GM23338 (cell line): ENCODE data around the gene CCDC146. TPM values are rescaled to one million over a fixed set of nuclear protein-coding genes. Genes with fewer than 3 reads are reported as not detected.

Experiments
- ATAC-seq: fragments of 200-7000 bp; cut with Tn5 transposase; 3 replicates; pipeline ENCODE4 v1.9.1; 2020
- DNase-seq: peaks from one replicate; pipeline ENCODE4 v3.0.0-alpha.2; 2015; ENCODE audit warnings: low spot score
- H2AFZ ChIP-seq: fragments of 200-600 bp; sonication (generic); 2 replicates; pipeline ENCODE4 v1.8.0; 2016; ENCODE audit warnings: antibody characterized with exemption, mild to moderate bottlenecking, moderate library complexity
- H3F3A ChIP-seq: fragments of 200-600 bp; sonication (generic); replicated peaks from 2 replicates; pipeline ENCODE4 v1.8.0; 2017; ENCODE audit warnings: antibody characterized with exemption, mixed run types, low read depth
- H3K27ac ChIP-seq: fragments of 200-600 bp; sonication (generic); 2 replicates; pipeline ENCODE4 v1.6.1; 2016; ENCODE audit warnings: low read depth
- H3K27me3 ChIP-seq: fragments of 200-600 bp; sonication (generic); 2 replicates; pipeline ENCODE4 v1.8.0; 2016; ENCODE audit warnings: mild to moderate bottlenecking, mixed run types, moderate library complexity; ENCODE audit not compliant: insufficient read depth
- H3K36me3 ChIP-seq: fragments of 200-600 bp; sonication (generic); 2 replicates; pipeline ENCODE4 v1.8.0; 2016; ENCODE audit warnings: mild to moderate bottlenecking; ENCODE audit not compliant: insufficient read depth
- H3K4me1 ChIP-seq: fragments of 200-600 bp; sonication (generic); 2 replicates; pipeline ENCODE4 v1.8.0; 2016; ENCODE audit warnings: mild to moderate bottlenecking, moderate library complexity; ENCODE audit not compliant: insufficient read depth
- H3K4me2 ChIP-seq: fragments of 200-600 bp; sonication (generic); 2 replicates; pipeline ENCODE4 v1.7.1; 2017; ENCODE audit warnings: mixed run types
- H3K4me3 ChIP-seq: fragments of 200-600 bp; sonication (generic); 2 replicates; pipeline ENCODE4 v1.6.1; 2016; ENCODE audit warnings: mixed run types
- H3K79me2 ChIP-seq: fragments of 200-600 bp; sonication (generic); replicated peaks from 2 replicates; pipeline ENCODE4 v1.8.0; 2017; ENCODE audit warnings: mild to moderate bottlenecking; ENCODE audit not compliant: insufficient read depth
- H3K9me2 ChIP-seq: fragments of 200-600 bp; sonication (generic); 2 replicates; pipeline ENCODE4 v1.8.0; 2017; ENCODE audit not compliant: insufficient read depth
- H4K20me1 ChIP-seq: fragments of 200-600 bp; sonication (generic); replicated peaks from 2 replicates; pipeline ENCODE4 v1.8.0; 2017; ENCODE audit warnings: mild to moderate bottlenecking; ENCODE audit not compliant: insufficient read depth
- H3K27ac Mint-ChIP-seq: 2 replicates; pipeline ENCODE4 v1.8.0; 2020; ENCODE audit warnings: inconsistent platforms, mild to moderate bottlenecking, moderate library complexity, mixed read lengths
- H3K27me3 Mint-ChIP-seq: 3 replicates; pipeline ENCODE4 v1.8.0; 2022; ENCODE audit warnings: low read depth, mild to moderate bottlenecking, moderate library complexity, mixed read lengths, inconsistent platforms; ENCODE audit not compliant: insufficient read depth, poor library complexity
- H3K36me3 Mint-ChIP-seq: 3 replicates; pipeline ENCODE4 v1.8.0; 2021; ENCODE audit warnings: low read depth, mild to moderate bottlenecking, inconsistent platforms, moderate library complexity, mixed read lengths
- H3K4me1 Mint-ChIP-seq: 3 replicates; pipeline ENCODE4 v1.8.0; 2020; ENCODE audit warnings: mild to moderate bottlenecking, inconsistent platforms, mixed read lengths
- H3K4me3 Mint-ChIP-seq: 3 replicates; pipeline ENCODE4 v1.8.0; 2021; ENCODE audit warnings: moderate library complexity, mild to moderate bottlenecking, inconsistent platforms, mixed read lengths
- H3K9me3 Mint-ChIP-seq: 3 replicates; pipeline ENCODE4 v1.8.0; 2020; ENCODE audit warnings: moderate library complexity, mild to moderate bottlenecking, inconsistent platforms, mixed read lengths
- CREB1 ChIP-seq: fragments of 250-450 bp; sonication (Bioruptor Pico); IDR thresholded peaks from 2 replicates; pipeline ENCODE4 v1.5.0; 2020; ENCODE audit warnings: low read depth, mild to moderate bottlenecking, moderate library complexity
- EZH2 ChIP-seq: fragments of 200-600 bp; sonication (generic); IDR thresholded peaks from one replicate; pipeline ENCODE4 v1.8.0; 2017; ENCODE audit warnings: antibody characterized with exemption, mild to moderate bottlenecking, low read depth; ENCODE audit not compliant: unreplicated experiment
- EZH2phosphoT487 ChIP-seq: fragments of 200-600 bp; sonication (generic); IDR thresholded peaks from one replicate; pipeline ENCODE4 v1.8.1; 2018; ENCODE audit warnings: antibody characterized with exemption; ENCODE audit not compliant: unreplicated experiment
- JUNB ChIP-seq: IDR thresholded peaks from one replicate; pipeline ENCODE4 v1.6.1; 2016; ENCODE audit warnings: antibody characterized with exemption; ENCODE audit not compliant: unreplicated experiment
- NANOG ChIP-seq: IDR thresholded peaks from 2 replicates; pipeline ENCODE4 v1.6.1; 2016; ENCODE audit warnings: antibody characterized with exemption, borderline replicate concordance
- POLR2AphosphoS5 ChIP-seq: IDR thresholded peaks from 2 replicates; pipeline ENCODE4 v1.6.1; 2016; ENCODE audit warnings: antibody characterized with exemption, low read depth
- STAT1 ChIP-seq: IDR thresholded peaks from one replicate; pipeline ENCODE4 v1.6.1; 2016; ENCODE audit warnings: antibody characterized with exemption; ENCODE audit not compliant: unreplicated experiment
- ZNF114 ChIP-seq: fragments of 250-450 bp; sonication (Bioruptor Pico); IDR thresholded peaks from 2 replicates; pipeline ENCODE4 v1.5.0; 2020; ENCODE audit warnings: mild to moderate bottlenecking, moderate library complexity
- ZNF331 ChIP-seq: fragments of 250-450 bp; sonication (Bioruptor Pico); IDR thresholded peaks from 2 replicates; pipeline ENCODE4 v1.5.0; 2020; ENCODE audit warnings: low read depth, mild to moderate bottlenecking, moderate library complexity
- polyA plus RNA-seq: library from polyadenylated mRNA; unstranded; fragments of >200 nt; fragmentation: Nextera tagmentation; extraction: Ambion mirVana; gene quantifications from 2 replicates; pipeline ENCODE4 v1.2.1, GENCODE V29; 2016
- total RNA-seq: library from RNA; depleted of rRNA; stranded (reverse); fragments of >200 nt; shearing (Covaris generic); gene quantifications from 2 replicates; pipeline ENCODE4 v1.2.3, GENCODE V29; 2014
- TF ChIP-seq, protein P1 (sequence below): fragments of 250-450 bp; sonication (Bioruptor Pico); IDR thresholded peaks from 2 replicates; pipeline ENCODE4 v1.5.0; 2020; ENCODE audit warnings: mild to moderate bottlenecking, moderate library complexity
- TF ChIP-seq, protein P2 (sequence below), 2 experiments: fragments of 200-600 bp in 1 of 2; sonication (generic) in 1 of 2; conservative IDR thresholded peaks; 2 replicates each; pipeline versions ENCODE4 v1.5.1 to v1.6.1; 2016 to 2017; ENCODE audit warnings: antibody characterized with exemption in 2 of 2, low read depth in 2 of 2, mild to moderate bottlenecking in 2 of 2, moderate library complexity in 1 of 2
- TF ChIP-seq, protein P3 (sequence below): IDR thresholded peaks from 2 replicates; pipeline ENCODE4 v1.6.1; 2016; ENCODE audit warnings: antibody characterized with exemption
- TF ChIP-seq, protein P4 (sequence below): IDR thresholded peaks from one replicate; pipeline ENCODE4 v1.6.1; 2018; ENCODE audit warnings: antibody characterized with exemption; ENCODE audit not compliant: unreplicated experiment

The CCDC146 gene
- total and polyA plus RNA-seq, 2 experiments from 2014 or later = 0.35 to 0.74 TPM

DNA sequence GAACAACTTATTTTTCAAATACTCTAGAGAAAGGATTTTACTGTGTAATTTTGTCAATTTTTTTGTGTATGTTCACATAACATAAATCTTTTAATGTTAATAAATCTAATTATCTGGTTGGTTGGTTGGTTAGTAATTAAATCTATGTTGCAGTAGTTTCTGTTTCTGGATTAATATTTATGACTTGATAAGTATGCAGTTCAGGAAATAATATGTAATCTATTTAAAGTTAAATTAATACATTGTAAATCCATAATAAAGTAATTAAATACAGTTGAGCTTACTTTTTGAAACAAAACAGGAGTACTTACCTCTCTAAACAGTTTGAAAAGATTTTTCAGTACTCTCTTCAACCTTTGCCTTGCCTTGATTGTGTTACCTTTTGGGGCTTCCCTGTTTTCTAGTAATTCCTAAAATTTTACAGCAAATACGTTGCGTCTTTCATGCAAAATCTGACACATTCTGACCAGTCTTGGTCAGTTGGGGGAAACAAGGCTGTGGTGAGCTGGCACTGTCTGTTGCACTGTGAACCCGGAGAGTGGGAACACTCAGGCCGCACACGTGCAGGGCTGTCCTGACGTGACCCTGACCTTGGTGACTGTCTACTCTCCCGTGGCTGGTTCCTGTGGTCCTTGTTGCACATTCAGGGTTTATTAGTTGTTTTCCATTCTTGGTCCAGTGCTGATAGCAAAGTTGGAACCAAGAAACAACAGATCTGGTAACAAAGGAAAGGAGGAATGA lies 122.8 kb downstream of the CCDC146 start:
- ATAC-seq = no peak
- Histone ChIP-seq H3K9me2 (no peaks in the 10 kb centered on the region), H3K27me3 (no peaks in the 10 kb centered on the region), H3K27ac (no peak overlapping the region), H3F3A (no peaks in the 10 kb centered on the region), H4K20me1 (no peaks in the 10 kb centered on the region), H2AFZ (no peak overlapping the region; the same call in 1 of the 2 replicates), H3K4me1 (peaks cover 16% of the 10 kb centered on the region), H3K36me3 (no peaks in the 10 kb centered on the region), H3K79me2 (no peaks in the 10 kb centered on the region), H3K4me2 (no peak overlapping the region), H3K4me3 (no peak overlapping the region)
- peaks cover 25% of the 10 kb centered on the region for H3K4me1 Mint-ChIP-seq
- H3K27ac Mint-ChIP-seq = no peak overlapping the region
- no peak for DNase-seq
- TF ChIP-seq CREB1 (CRISPR knock-in tag) (no peak), EZH2phosphoT487 (no peak), ZNF331 (no peak), EZH2 (no peak), ZNF114 (CRISPR knock-in tag) (no peak), POLR2AphosphoS5 (no peak), NANOG (no peak), JUNB (no peak), STAT1 (no peak)
- TF ChIP-seq, protein P1, sequence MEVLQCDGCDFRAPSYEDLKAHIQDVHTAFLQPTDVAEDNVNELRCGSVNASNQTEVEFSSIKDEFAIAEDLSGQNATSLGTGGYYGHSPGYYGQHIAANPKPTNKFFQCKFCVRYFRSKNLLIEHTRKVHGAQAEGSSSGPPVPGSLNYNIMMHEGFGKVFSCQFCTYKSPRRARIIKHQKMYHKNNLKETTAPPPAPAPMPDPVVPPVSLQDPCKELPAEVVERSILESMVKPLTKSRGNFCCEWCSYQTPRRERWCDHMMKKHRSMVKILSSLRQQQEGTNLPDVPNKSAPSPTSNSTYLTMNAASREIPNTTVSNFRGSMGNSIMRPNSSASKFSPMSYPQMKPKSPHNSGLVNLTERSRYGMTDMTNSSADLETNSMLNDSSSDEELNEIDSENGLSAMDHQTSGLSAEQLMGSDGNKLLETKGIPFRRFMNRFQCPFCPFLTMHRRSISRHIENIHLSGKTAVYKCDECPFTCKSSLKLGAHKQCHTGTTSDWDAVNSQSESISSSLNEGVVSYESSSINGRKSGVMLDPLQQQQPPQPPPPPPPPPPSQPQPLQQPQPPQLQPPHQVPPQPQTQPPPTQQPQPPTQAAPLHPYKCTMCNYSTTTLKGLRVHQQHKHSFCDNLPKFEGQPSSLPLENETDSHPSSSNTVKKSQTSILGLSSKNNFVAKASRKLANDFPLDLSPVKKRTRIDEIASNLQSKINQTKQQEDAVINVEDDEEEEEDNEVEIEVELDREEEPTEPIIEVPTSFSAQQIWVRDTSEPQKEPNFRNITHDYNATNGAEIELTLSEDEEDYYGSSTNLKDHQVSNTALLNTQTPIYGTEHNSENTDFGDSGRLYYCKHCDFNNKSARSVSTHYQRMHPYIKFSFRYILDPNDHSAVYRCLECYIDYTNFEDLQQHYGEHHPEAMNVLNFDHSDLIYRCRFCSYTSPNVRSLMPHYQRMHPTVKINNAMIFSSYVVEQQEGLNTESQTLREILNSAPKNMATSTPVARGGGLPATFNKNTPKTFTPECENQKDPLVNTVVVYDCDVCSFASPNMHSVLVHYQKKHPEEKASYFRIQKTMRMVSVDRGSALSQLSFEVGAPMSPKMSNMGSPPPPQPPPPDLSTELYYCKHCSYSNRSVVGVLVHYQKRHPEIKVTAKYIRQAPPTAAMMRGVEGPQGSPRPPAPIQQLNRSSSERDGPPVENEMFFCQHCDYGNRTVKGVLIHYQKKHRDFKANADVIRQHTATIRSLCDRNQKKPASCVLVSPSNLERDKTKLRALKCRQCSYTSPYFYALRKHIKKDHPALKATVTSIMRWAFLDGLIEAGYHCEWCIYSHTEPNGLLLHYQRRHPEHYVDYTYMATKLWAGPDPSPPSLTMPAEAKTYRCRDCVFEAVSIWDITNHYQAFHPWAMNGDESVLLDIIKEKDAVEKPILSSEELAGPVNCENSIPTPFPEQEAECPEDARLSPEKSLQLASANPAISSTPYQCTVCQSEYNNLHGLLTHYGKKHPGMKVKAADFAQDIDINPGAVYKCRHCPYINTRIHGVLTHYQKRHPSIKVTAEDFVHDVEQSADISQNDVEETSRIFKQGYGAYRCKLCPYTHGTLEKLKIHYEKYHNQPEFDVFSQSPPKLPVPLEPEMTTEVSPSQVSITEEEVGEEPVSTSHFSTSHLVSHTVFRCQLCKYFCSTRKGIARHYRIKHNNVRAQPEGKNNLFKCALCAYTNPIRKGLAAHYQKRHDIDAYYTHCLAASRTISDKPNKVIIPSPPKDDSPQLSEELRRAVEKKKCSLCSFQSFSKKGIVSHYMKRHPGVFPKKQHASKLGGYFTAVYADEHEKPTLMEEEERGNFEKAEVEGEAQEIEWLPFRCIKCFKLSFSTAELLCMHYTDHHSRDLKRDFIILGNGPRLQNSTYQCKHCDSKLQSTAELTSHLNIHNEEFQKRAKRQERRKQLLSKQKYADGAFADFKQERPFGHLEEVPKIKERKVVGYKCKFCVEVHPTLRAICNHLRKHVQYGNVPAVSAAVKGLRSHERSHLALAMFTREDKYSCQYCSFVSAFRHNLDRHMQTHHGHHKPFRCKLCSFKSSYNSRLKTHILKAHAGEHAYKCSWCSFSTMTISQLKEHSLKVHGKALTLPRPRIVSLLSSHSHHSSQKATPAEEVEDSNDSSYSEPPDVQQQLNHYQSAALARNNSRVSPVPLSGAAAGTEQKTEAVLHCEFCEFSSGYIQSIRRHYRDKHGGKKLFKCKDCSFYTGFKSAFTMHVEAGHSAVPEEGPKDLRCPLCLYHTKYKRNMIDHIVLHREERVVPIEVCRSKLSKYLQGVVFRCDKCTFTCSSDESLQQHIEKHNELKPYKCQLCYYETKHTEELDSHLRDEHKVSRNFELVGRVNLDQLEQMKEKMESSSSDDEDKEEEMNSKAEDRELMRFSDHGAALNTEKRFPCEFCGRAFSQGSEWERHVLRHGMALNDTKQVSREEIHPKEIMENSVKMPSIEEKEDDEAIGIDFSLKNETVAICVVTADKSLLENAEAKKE (CRISPR knock-in tag) = no peak
- TF ChIP-seq, protein P2, sequence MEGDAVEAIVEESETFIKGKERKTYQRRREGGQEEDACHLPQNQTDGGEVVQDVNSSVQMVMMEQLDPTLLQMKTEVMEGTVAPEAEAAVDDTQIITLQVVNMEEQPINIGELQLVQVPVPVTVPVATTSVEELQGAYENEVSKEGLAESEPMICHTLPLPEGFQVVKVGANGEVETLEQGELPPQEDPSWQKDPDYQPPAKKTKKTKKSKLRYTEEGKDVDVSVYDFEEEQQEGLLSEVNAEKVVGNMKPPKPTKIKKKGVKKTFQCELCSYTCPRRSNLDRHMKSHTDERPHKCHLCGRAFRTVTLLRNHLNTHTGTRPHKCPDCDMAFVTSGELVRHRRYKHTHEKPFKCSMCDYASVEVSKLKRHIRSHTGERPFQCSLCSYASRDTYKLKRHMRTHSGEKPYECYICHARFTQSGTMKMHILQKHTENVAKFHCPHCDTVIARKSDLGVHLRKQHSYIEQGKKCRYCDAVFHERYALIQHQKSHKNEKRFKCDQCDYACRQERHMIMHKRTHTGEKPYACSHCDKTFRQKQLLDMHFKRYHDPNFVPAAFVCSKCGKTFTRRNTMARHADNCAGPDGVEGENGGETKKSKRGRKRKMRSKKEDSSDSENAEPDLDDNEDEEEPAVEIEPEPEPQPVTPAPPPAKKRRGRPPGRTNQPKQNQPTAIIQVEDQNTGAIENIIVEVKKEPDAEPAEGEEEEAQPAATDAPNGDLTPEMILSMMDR (conservative IDR thresholded peaks at IDR 0.05; ENCODE audit: low read depth in 2 of 2) = no peak
- TF ChIP-seq, protein P3, sequence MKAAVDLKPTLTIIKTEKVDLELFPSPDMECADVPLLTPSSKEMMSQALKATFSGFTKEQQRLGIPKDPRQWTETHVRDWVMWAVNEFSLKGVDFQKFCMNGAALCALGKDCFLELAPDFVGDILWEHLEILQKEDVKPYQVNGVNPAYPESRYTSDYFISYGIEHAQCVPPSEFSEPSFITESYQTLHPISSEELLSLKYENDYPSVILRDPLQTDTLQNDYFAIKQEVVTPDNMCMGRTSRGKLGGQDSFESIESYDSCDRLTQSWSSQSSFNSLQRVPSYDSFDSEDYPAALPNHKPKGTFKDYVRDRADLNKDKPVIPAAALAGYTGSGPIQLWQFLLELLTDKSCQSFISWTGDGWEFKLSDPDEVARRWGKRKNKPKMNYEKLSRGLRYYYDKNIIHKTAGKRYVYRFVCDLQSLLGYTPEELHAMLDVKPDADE = no peak
- TF ChIP-seq, protein P4, sequence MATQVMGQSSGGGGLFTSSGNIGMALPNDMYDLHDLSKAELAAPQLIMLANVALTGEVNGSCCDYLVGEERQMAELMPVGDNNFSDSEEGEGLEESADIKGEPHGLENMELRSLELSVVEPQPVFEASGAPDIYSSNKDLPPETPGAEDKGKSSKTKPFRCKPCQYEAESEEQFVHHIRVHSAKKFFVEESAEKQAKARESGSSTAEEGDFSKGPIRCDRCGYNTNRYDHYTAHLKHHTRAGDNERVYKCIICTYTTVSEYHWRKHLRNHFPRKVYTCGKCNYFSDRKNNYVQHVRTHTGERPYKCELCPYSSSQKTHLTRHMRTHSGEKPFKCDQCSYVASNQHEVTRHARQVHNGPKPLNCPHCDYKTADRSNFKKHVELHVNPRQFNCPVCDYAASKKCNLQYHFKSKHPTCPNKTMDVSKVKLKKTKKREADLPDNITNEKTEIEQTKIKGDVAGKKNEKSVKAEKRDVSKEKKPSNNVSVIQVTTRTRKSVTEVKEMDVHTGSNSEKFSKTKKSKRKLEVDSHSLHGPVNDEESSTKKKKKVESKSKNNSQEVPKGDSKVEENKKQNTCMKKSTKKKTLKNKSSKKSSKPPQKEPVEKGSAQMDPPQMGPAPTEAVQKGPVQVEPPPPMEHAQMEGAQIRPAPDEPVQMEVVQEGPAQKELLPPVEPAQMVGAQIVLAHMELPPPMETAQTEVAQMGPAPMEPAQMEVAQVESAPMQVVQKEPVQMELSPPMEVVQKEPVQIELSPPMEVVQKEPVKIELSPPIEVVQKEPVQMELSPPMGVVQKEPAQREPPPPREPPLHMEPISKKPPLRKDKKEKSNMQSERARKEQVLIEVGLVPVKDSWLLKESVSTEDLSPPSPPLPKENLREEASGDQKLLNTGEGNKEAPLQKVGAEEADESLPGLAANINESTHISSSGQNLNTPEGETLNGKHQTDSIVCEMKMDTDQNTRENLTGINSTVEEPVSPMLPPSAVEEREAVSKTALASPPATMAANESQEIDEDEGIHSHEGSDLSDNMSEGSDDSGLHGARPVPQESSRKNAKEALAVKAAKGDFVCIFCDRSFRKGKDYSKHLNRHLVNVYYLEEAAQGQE = no peak
- no peaks in the 10 kb centered on the region for H3K36me3 Mint-ChIP-seq
- peaks cover 2% of the 10 kb centered on the region for H3K27me3 Mint-ChIP-seq
- no peak overlapping the region for H3K4me3 Mint-ChIP-seq
- no peaks in the 10 kb centered on the region for H3K9me3 Mint-ChIP-seq
